ENCODE results near the gene ADNP. TPM values are rescaled to one million over a fixed set of nuclear protein-coding genes. Genes with fewer than 3 reads are reported as not detected.

The ADNP gene
- polyA plus RNA-seq, 2 of the 4 experiments (the other 2 are of a cell fraction) = 36.7 to 37.2 TPM

DNA sequence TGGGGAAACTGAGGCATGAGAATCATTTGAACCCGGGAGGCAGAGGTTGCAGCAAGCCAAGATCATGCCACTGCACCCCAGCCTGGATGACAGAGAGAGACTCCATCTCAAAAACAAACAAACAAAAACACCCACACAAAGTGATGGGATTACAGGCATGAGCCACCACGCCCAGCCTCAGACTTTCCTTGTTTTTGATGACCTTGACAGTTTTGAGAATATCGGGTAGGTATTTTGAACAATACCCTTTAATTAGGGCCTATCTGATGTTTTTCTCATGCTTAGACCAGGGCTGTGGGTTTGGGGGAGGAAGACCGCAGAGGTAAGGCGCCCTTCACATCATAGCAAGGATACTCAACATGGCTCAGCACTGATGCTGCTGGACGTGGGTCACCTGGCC, 63.4 kb downstream of the ADNP start:
- TF ChIP-seq MAFK (IDR thresholded peaks at IDR 0.05; ENCODE audit: partially characterized antibody) (peak; percentile 77), POLR2A (IDR thresholded peaks at IDR 0.05; ENCODE audit: low read length) (no peak)
- CTCF ChIA-PET = no interaction called here
- DNase-seq (ENCODE audit: low read depth in 1 of 2, low spot score in 1 of 2) = no peak
- Histone ChIP-seq H3K9me3 (no peaks in the 10 kb centered on the region), H3K4me1 (no peaks in the 10 kb centered on the region), H3K4me2 (no peak overlapping the region), H3K27ac (no peak overlapping the region), H3K4me3 (no peak overlapping the region)
- POLR2A ChIA-PET = no interaction called here
- FAIRE-seq = no peak
- ATAC-seq = no peak
- WGBS (ENCODE audit: missing lambda C conversion rate) = 85% methylated on average over 6 of the region's 6 CpGs

DNA sequence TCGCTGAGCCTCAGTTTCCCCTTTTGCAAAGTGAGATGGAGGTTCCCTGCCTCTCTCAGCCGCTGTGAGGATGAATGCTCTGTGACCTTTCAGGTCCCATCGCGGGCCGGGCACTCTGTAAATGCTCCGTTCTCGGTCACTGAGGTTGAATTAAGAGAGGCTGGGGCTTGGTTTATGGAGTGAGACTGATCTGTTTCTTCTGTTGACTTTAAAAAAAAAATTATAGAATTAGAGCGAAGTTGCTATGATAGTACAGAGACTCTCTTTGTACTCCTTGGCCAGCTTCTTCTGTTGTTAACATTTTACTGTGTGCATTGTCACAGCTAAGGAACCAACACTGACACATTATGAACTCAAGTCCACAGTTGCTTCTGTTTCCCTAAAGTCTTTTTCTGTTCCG, 64.4 kb downstream of the ADNP start:
- no peaks in the 10 kb centered on the region for H3K4me1 ChIP-seq
- TF ChIP-seq FOSL2 (IDR thresholded peaks at IDR 0.05) = no peak
- TF ChIP-seq FOSL2 (CRISPR knock-in tag; IDR thresholded peaks at IDR 0.05) = no peak
- TF ChIP-seq RFX5 (IDR thresholded peaks at IDR 0.05) = no peak
- no peak for TF ChIP-seq BHLHE40 (IDR thresholded peaks at IDR 0.05; ENCODE audit: low read depth, low read length)
- TF ChIP-seq USF2 (IDR thresholded peaks at IDR 0.05) = no peak
- H3K4me2 ChIP-seq = no peak overlapping the region
- H3K27ac ChIP-seq = no peak overlapping the region
- DNase-seq (ENCODE audit: low read depth in 1 of 2, low spot score in 1 of 2) = no peak
- no peak for ATAC-seq
- no peaks in the 10 kb centered on the region for H3K9me3 ChIP-seq
- H3K4me3 ChIP-seq = no peak overlapping the region
- 87% methylated on average over 9 of the region's 9 CpGs for WGBS (ENCODE audit: missing lambda C conversion rate)
- ChIA-PET CTCF (interaction anchor here (0.7 to 1.6 kb wide), 3 partner anchors 10 to 23 kb away, joined by 3 to 7 read pairs (median 3); no protein-coding TSS in a partner anchor), POLR2A (no interaction called here)
- no peak for FAIRE-seq

DNA sequence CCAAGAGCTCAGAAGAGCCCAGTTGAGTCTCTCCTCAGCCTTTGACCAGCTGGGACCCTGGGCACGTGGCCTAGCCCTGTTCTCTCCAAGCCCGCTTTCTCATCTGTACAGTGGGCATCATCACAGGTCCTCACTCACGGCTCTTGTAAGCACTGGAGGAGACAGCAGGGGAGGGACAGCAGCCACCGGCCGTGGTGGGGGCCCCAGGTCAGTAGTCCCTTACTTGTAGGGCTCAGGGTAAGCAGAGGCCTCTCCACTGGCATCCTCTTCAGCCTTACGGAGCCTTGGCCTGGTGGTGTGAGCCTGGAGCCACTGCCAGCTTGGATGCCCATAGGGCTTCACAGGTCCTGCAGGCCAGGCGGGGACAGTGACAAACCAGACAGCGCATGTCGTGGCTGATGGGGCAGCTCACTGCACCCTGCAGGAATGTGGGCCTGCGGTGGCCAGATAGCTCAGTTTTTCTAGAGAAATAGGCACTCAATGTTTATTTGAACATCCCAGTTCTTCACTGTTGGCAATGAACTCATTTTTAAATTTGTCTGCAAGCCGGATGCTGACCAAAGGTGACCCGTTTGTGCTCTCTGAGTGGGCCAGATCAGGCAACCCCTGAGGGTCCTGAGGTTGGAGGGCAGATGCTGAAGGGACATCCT, 65.1 kb downstream of the ADNP start:
- CTCF ChIA-PET = interaction anchor here (0.7 to 1.6 kb wide), 7 partner anchors 7 to 72 kb away, joined by 3 to 7 read pairs (median 3); partner anchors contain the start of gene BCAS4
- DNase-seq (ENCODE audit: low read depth in 1 of 2, low spot score in 1 of 2) = no peak
- no peak overlapping the region for H3K4me2 ChIP-seq
- H3K9me3 ChIP-seq = no peaks in the 10 kb centered on the region
- 94% methylated on average over 10 of the region's 12 CpGs for WGBS (ENCODE audit: missing lambda C conversion rate)
- no peak overlapping the region for H3K4me3 ChIP-seq
- POLR2A ChIA-PET = no interaction called here
- no peak overlapping the region for H3K27ac ChIP-seq
- TF ChIP-seq, protein P1, sequence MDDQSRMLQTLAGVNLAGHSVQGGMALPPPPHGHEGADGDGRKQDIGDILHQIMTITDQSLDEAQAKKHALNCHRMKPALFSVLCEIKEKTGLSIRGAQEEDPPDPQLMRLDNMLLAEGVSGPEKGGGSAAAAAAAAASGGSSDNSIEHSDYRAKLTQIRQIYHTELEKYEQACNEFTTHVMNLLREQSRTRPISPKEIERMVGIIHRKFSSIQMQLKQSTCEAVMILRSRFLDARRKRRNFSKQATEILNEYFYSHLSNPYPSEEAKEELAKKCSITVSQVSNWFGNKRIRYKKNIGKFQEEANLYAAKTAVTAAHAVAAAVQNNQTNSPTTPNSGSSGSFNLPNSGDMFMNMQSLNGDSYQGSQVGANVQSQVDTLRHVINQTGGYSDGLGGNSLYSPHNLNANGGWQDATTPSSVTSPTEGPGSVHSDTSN (IDR thresholded peaks at IDR 0.05) = no peak
- no peak for TF ChIP-seq RFX5 (IDR thresholded peaks at IDR 0.05)
- TF ChIP-seq TP53 (CRISPR knock-in tag; IDR thresholded peaks at IDR 0.05) = no peak
- no peak for TF ChIP-seq BCL3 (IDR thresholded peaks at IDR 0.05)
- TF ChIP-seq RCOR1 (IDR thresholded peaks at IDR 0.05; ENCODE audit: low read depth, low read length) = no peak
- TF ChIP-seq PHF8 (IDR thresholded peaks at IDR 0.05; ENCODE audit: borderline replicate concordance, low read depth) = no peak
- no peak for TF ChIP-seq SMC3 (IDR thresholded peaks at IDR 0.05)
- TF ChIP-seq CHD4 (IDR thresholded peaks at IDR 0.05; ENCODE audit: borderline replicate concordance) = no peak
- TF ChIP-seq EHMT2 (IDR thresholded peaks at IDR 0.05; ENCODE audit: low read depth) = no peak
- TF ChIP-seq RARB (CRISPR knock-in tag; IDR thresholded peaks at IDR 0.05) = no peak
- TF ChIP-seq ZSCAN20 (CRISPR knock-in tag; IDR thresholded peaks at IDR 0.05) = no peak
- no peak for TF ChIP-seq POLR2A (IDR thresholded peaks at IDR 0.05; ENCODE audit: low read length)
- TF ChIP-seq HEYL (CRISPR knock-in tag; IDR thresholded peaks at IDR 0.05) = no peak
- no peak for TF ChIP-seq NR3C1 (IDR thresholded peaks at IDR 0.05)
- no peak for TF ChIP-seq HOXA7 (CRISPR knock-in tag; IDR thresholded peaks at IDR 0.05)
- TF ChIP-seq ZC3H11A (IDR thresholded peaks at IDR 0.05) = no peak
- TF ChIP-seq CTCF (IDR thresholded peaks at IDR 0.05) = no peak
- no peak for TF ChIP-seq ESRRA (IDR thresholded peaks at IDR 0.05; ENCODE audit: borderline replicate concordance, low read length)
- TF ChIP-seq, protein P2, sequence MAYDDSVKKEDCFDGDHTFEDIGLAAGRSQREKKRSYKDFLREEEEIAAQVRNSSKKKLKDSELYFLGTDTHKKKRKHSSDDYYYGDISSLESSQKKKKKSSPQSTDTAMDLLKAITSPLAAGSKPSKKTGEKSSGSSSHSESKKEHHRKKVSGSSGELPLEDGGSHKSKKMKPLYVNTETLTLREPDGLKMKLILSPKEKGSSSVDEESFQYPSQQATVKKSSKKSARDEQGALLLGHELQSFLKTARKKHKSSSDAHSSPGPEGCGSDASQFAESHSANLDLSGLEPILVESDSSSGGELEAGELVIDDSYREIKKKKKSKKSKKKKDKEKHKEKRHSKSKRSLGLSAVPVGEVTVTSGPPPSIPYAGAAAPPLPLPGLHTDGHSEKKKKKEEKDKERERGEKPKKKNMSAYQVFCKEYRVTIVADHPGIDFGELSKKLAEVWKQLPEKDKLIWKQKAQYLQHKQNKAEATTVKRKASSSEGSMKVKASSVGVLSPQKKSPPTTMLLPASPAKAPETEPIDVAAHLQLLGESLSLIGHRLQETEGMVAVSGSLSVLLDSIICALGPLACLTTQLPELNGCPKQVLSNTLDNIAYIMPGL (CRISPR knock-in tag; IDR thresholded peaks at IDR 0.05; ENCODE audit: borderline replicate concordance) = no peak
- no peak for TF ChIP-seq KDM1A (IDR thresholded peaks at IDR 0.05; ENCODE audit: low read depth)
- FAIRE-seq = no peak
- H3K4me1 ChIP-seq = no peaks in the 10 kb centered on the region
- ATAC-seq = peak in 1 of 2 experiments; percentile 22; a peak in 2 of 6 replicates
